GM12875 (cell line): ENCODE measurements around the gene ARRB1.

Source experiments
- H3K4me3 ChIP-seq: one replicate; pipeline ENCODE4 v1.5.1; 2011; ENCODE audit warnings: low read depth, low read length, control low read depth
- CTCF ChIP-seq: IDR thresholded peaks from 2 replicates; pipeline ENCODE4 v1.5.1; 2011; ENCODE audit warnings: low read depth, mild to moderate bottlenecking, control low read depth, inconsistent platforms, low read length, moderate library complexity, borderline replicate concordance; ENCODE audit not compliant: insufficient read depth

Gene ARRB1

GRCh38 chr11:75388386-75389275, 37.2 kb upstream of the ARRB1 start:
- H3K4me3 ChIP-seq = no peak overlapping the region
- TF ChIP-seq CTCF = peak; percentile 71

GRCh38 chr11:75387736-75388294, 36.4 kb upstream of the ARRB1 start:
- H3K4me3 ChIP-seq = no peak overlapping the region
- no peak for TF ChIP-seq CTCF

GRCh38 chr11:75386942-75387630, 35.6 kb upstream of the ARRB1 start:
- no peak for TF ChIP-seq CTCF
- no peak overlapping the region for H3K4me3 ChIP-seq

- peak; percentile 96 for TF ChIP-seq CTCF
- H3K4me3 ChIP-seq = no peak overlapping the region
Measured at GRCh38 chr11:75384438-75385080, 33.1 kb upstream of the ARRB1 start.

- TF ChIP-seq CTCF = no peak
- H3K4me3 ChIP-seq = no peak overlapping the region
Measured at GRCh38 chr11:75383246-75383645, 31.8 kb upstream of the ARRB1 start.

- TF ChIP-seq CTCF = no peak
Measured at GRCh38 chr11:75380716-75381420, 29.4 kb upstream of the ARRB1 start.

More at GRCh38 chr11:75380716-75381420, 29.4 kb upstream of the ARRB1 start:
- H3K4me3 ChIP-seq = no peak overlapping the region
